HG02840 (cell line): ENCODE data around the gene FARSB.
A peak's percentile ranks its signal among the peaks of the same experiment; 100 is the strongest.

Experiments
- ATAC-seq: cut with Tn5 transposase; IDR thresholded peaks from one replicate; pipeline ENCODE4 v1.9.1; 2021; ENCODE audit warnings: mild to moderate bottlenecking, moderate library complexity, moderate number of reproducible peaks; ENCODE audit not compliant: unreplicated experiment, low FRiP score

The FARSB gene

DNA sequence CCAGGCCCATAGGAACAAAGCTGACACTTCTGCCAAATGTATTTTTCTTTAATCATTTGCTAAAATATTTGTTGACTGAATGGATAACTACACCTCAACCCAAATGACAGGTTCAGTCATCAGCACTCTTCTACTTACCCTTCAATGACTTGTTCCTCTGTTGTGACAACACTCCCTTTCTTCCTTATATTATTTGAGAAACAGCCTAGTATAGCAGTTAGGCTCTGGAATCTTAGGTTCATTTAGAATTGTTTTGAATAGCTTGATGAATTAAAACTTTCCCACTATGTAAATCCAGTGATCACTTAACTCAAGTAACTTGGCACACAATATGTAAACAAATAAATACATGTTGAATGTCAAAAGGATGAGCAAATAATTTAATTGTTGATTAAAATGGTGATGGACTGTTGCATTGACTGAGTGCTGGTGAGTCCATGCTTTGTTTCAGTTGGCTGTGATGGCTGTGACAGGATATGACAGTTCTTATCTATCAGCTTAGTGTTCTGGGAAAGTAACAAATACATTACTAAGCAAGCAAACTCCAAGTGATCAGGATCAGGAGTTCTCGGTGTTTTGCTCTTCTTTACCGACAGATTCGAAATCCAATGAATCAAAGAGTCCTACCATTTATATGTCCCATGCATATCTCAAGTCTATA, 12.7 kb upstream of the FARSB start:
- ATAC-seq: no peak

DNA sequence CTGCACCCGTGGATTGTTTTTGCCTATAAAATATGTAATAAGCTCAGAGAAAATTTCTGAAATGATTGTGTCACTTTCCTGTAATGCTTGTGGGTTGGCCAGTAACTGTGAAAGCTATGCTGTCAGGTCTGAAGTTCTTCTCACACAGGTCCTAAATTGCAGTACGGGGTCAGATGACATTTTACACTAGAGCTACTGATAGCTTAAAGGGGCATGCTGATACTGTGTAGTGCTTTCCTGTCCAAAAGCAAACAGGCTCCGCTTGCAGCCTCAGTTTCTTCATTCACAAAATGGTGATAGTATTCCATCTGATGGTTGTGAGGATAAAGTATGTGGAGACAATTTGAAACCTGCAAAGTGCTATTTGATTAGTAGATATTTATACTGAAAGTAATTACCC, 7.6 kb upstream of the FARSB start:
- ATAC-seq: no peak

DNA sequence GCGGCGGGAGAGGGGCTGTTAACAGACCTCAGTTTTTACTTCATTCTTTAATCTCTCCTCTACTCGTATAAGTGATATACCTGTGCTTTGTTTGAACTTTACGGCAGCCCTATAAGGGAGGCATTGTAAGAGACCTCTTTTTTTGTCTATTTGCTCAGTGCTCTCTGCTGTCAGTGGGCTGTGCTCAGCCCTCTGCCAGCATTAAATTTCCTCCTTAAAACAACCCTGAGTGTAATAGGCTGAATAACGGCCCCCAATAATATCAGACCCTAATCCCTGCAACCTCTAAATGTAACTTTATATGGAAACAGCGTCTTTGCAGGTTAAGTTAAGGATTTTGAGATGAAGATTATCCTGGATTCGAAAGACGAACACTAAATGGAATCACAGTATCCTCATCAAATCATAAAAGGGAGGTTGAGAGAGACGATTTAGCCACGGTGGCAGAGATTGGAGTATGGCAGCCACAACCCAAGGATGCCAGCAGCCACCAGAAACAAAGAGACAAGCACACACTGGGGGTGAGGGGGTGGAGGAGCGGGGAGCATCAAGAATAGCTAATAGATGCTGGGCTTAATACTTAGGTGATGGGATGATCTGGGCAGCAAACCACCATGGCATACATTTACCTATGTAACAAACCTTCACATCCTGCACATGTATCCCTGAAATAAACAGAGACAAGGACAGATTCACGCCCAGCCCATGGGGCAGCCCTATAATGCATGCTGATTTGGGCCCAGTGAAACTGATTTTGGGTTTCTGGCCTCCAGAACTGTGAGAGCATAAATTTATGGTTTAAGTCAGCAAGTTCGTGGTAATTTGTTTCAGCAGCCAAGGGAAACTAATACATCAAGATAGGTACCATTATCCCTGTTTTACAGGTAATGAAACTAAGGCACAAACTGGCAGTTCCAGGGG, 894 bp upstream of the FARSB start:
- peak; percentile 14 for ATAC-seq

DNA sequence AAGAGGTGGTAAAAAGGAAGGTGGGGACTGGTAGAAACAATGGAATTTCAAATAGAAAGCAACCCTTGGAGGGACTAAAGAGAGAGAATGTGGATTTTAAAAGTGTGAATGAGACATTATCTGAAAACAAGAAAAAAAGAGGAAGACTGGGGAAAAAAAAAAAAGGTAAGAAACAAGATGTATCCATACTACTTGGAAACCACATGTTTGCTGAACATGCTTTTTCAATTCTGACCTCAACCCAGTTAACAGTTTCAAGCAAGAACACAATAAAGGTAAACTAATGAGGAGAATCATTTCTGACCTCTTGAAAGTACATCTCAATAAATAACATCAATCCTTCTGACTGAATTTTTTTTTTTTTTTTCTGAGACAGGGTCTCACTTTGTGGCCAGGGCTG, 2.6 kb downstream of the FARSB start:
- no peak for ATAC-seq

DNA sequence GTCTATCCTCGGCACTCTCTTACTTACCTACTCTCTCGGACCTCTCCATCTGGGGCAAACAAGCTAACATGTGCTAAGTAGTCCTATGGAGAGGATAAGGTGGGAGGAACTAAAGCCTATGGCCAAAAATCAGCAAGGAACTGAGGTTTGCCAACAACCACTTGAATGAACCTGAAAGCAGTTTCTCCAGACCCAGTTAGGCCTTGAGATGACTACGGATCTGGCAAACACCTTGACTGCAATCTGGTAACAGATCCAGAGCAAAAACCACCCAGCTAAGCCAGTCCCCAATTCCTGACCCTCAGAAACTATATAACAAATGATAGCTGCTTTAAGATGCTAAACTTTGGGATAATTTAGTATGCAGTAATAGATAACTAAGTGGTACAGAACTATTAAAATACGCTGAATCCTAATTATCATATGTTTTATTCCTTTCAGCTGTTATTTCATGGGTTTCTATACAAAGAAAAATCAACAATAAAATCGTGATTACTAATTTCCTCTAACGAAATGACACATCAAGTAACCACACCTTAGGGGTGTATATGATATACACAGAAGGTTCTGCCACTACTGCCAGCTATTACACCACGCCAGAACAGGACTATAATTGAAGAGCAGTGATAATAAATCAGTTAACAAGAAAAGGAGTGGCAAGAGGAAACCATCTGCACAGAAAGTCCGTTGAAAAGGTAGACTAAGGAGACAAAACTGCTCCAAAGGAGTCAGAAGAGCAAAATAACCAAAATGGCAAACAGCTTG, 3.2 kb downstream of the FARSB start:
- no peak for ATAC-seq

DNA sequence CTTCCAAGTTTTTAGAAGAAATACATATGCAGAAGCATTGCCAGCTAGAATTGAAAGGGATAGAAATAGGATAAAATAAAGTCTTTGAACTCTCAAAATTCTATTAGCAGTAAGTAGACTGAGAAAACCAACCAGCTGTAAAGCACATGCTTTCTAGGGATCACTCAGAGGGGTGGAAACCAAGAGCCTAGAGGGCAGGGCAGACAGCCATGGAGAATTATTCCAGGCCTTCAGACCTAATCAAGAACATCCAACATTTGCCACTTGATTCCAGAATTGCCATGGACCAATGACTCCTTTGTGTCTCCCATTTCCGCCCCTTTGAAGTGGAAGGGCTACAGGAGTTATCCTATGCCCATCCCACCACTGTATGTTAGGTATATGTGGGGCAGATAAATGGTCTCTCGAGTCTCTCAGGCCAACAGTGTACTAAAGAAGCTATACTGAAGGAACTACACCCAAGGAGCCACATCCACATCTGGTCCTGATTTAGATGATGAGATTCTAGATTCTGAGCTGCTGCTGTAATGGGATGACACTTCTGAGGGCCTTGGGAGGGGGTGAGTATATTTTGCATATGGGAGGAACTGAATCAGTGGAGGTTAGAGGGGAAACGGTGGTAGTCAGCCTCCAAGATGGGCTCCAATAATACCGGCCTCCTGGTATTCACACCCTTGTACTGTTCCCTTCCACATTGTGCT, 4.0 kb downstream of the FARSB start:
- no peak for ATAC-seq

DNA sequence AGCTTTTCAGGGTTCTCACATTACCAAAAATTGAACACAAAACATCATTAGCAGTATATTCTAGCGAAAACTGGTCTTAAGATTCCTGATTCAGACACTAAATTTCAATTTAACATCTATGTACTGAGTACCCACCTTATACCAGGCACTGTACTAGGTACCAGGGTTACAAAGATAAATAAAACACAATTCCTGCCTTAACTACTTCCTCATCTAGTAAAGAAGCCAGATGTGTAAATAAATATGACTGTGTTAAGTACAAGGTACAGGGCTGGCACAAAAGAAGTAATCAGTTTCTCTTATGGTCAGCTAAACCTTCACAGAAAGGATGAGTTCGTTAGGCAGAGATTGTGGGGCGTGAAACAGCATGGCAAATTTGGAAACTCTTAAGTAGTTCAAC, 6.1 kb downstream of the FARSB start:
- ATAC-seq: no peak

DNA sequence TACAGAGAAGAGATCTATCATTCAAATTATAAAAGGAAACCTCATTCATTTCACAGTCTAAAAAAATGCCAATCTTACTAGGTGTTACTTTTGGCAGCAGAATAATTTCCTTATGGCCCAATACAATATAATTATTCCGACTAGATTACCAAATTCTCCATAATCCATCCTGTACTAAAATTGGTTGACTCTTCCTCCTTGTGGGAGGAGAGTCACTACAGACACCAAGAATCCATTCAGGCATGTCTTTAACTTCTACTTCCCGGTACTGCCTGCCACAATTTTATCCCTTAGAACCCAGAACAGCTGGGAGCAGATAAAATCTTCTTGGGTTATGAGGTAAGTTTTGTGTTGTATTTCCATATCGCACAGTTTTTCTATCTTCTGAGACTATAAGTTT, 9.9 kb downstream of the FARSB start:
- ATAC-seq: no peak

DNA sequence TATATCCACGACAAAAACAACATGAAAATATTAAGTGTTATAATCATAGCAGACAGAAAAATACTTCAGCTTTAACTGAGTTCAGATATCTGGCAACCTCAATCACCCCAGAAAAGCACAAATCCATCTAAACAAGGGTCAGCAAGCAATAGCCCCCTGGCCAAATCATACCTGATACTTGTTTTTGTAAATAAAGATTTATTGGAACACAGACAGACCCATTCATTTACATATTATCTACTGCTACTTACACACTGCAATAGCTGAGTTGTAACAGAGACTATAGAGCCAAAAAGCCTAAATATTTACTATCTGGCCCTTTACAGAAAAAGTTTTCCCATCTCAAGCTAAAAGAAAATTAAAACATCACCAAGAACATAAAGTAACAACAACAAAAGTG, 12.8 kb downstream of the FARSB start:
- no peak for ATAC-seq

DNA sequence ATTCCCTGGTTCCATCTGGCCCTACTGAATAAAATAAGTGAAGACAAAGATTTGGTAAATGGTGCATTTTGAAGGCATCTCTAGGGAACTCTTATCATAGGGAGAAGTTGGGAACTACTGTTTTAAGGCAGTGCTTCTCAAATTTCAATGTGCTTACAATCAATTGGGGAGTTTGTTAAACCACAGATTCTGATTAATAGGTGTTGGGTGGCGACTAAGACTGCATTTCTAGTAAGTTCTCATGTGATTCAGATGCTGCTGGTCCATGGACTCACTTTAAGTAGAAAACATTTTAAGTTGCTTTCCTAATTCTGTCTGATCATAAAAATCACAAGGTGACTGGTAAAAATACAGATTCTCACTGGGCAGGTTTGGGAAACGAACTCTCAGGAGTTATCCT, 14.6 kb downstream of the FARSB start:
- ATAC-seq: no peak

DNA sequence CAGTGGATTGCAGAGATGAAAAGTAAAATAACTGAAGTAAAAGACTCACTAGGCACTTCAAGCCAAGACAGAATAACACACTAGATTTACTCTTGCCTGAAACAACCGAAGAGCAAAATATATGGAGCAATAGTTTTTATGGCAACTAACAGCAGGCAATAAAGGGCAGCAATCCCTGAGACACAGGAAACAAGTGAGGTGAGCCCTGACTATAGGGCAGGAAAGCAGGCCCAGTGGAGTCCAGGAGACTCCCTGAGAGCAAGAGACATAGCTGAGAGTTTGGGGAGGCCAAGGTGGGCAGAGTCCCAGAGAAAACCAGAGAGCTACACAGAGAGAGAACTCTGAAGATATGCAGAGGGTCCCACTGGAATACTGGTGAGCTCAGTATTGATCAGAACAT, 18.8 kb downstream of the FARSB start:
- ATAC-seq: no peak

DNA sequence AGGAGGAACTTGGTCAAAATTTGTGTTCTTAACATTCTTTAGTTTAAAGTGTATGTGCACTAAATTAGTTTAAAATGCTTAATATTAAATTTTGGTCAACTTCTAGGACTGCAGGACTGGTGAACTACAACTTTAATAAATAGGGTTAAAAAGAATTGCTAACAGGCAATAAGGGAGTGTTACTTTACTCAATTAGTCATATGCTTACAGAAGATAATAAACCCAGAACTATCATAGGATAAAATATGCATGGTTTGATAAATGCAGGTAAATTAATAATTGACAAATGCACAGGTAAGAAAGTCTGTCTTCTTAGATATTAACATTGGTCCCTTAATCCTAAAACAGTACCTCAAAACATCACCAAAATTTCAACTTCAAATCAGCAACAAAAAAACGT, 20.6 kb downstream of the FARSB start:
- ATAC-seq: no peak

DNA sequence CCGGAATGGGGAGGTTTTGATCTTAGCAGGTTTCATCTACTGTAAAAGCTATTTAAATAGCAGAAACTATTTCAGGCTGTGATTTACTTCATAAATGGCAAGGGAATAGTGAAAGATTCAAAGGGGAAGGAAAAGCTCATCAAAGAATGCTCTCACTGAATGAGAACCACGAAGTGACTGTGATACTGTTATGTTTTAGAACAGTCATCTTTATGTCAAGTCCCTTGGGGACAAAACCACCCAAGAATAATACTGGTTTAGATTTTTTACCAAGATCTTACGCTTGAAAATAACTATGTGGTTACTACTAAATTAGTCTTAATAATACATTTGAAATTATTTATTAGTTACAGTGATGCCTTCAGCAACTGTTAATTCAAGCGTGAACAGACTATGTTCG, 28.1 kb downstream of the FARSB start:
- ATAC-seq: no peak

DNA sequence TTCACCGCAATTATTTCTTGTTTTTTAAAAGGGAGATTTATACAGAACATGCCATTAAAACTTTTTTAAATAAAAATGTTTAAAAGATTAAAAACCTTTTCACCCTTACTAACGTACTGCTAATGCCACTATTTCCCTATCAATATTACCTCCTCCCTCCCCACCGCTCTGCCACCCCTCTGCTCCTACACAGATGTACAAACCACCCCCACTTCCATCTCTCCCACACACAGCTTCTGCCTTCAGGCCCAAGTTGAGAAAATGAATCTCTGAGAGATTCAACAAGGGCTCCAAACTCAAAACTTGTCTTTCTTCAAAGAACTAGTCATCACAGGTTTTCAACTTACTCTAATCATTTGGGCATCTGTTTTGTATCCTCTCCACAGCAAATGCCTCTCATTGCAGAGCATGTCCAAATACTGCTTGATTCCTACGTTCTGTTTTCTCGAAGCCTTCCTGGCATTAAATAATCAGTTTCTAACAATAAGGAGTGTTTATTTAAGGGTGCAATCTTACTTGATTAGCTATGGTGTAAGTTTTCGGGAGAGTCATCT, 32.1 kb downstream of the FARSB start:
- ATAC-seq: no peak

DNA sequence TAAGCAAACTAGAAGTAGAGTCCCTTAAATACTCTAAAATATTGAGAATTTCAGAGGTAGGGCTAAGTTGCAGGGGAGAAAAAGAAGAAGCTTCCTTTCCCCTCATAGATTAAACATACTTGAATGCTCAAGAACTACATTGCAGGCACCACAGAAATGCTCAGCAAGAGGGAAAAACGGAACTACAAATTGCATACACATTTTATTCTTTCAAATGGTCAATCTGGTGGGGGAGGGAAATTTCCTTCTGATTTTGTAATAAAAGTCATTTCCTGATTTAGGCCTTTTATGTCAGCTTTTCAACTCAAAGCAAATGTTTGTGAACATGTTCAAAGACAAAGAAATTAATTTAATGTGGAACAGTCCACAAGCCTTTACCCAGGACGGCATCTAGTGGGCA, 33.0 kb downstream of the FARSB start:
- ATAC-seq: no peak

DNA sequence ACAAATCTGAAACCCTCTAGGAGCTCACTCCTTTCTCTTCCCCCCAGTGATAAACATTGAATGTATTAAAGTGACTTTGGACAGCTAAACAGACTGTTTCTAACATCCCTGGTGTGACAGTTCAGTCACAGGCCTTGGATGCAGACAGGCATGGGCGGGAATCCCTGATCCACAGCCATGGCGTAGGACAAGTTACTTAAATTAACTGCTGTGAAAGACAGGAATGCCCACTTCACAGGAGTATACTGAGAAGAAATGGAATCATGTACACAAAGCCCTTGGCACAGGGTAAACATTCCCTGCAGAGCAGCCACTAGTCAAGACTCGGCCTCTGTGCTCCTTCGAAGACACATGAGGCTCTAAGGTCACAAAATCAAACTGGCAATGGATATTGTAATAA, 34.0 kb downstream of the FARSB start:
- ATAC-seq: no peak

DNA sequence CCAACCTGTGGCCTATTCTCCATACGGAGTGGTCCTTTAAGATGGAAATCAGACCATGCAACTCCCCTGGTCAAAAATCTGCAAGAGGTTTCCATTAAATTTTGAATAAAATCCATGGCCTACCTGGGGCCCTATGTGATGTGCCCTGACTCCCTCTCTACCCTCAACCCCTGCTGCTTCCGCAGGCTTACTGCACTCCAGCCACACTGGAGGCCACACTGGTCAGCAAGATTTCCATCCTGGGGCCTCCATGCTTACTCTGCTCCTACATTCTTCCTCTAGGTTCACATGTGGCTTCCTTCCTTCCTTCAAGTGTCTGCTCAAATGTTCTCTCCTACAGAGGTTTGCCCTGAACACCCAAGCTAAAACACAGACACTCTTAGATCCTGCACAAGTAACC, 40.6 kb downstream of the FARSB start:
- ATAC-seq: no peak

DNA sequence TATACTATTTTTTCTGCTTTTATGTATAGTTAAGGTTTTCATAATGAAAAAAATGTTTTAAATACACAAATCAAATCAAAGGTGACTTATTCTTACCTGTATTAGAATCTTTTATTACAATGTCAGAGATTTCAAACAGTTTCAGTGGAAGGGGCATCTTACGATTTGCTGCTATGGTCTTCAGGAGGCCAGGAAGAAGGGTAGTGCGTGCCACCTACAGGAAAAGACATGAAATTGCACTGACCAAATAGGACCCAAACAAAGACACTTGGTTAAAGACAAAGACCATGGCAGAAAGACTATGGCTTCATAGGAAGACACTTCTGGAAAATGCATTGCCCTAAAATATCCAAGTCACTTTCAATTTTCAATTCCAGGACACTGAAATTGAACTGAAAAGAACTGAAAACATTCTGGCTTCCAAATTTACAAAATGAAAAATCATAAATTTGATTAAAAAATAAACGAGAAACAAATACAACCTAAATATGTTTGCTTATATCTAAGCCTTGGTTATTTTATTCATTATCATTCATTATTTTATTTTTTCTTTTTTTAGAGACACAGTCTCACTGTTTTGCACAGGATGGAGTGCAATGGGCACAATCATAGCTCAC, 42.1 kb downstream of the FARSB start:
- ATAC-seq: peak; percentile 69

DNA sequence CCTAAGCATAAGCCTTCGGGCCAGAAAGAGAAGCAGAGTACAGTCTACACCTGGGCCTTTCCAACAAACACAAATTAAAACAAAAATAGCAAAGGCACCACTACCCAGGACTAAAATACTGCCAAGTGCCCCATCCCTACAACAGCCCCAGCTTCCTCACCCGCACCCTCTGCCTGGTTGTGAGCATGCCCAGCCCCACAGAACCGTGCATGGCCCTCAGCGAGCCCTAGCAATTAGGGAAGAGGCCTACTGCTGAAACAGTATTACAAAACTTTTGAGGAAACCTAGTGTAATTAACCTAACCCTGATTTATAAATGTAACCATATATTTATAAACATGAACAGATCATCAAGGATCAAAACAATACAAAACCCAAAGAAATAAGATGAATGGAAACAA, 44.2 kb downstream of the FARSB start:
- ATAC-seq: no peak

DNA sequence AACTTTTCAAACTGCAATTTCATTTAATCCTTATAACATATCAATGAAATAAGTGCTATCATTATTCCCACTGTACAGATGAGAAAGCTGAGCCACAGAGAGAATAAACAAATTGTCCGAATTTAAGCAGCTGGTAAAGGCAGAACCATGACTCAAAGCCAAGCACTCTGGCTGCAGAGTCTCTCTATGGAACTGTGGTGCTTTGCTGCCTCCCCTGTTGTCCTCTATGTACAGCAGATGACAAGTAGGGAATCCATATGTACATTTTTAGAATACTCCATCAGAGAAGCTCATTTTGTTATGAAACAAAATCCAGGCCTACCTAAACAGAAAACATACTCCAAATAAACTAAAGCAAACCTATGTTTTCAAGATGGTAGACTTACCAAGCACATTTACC, 45.1 kb downstream of the FARSB start:
- ATAC-seq: no peak
